HEK293 (cell line): ENCODE data around the gene EXOG.

Source experiments
- CTCF ChIA-PET: fragments of 350-600 bp; formaldehyde crosslinking; extraction: SDS; loops from one replicate; lab custom pipeline; 2021; ENCODE audit warnings: antibody characterized with exemption; lab: Yijun Ruan, JAX
- POLR2A ChIA-PET: fragments of 300-600 bp; formaldehyde crosslinking; extraction: SDS; loops from one replicate; lab custom pipeline; 2020; ENCODE audit warnings: antibody characterized with exemption, inconsistent platforms; lab: Yijun Ruan, JAX
- H3K27ac ChIP-seq: fragments of 200-500 bp; sonication (Bioruptor generic); 2 replicates; pipeline ENCODE4 v1.5.1; 2014; ENCODE audit warnings: low read depth, low read length, control low read depth, inconsistent platforms; ENCODE audit errors: extremely low read depth
- H3K36me3 ChIP-seq, 2 experiments: fragments of 200-500 bp in 1 of 2; sonication (Bioruptor generic) in 1 of 2; 1 replicate in 1 of 2; 2 replicates in 1 of 2; pipeline ENCODE4 v1.5.1; 2014 to 2017; ENCODE audit warnings: inconsistent platforms in 2 of 2, low read length in 2 of 2; ENCODE audit not compliant: control insufficient read depth in 2 of 2, insufficient read depth in 1 of 2
- H3K4me1 ChIP-seq: fragments of 200-500 bp; sonication (Bioruptor generic); 2 replicates; pipeline ENCODE4 v1.5.1; 2014; ENCODE audit warnings: mild to moderate bottlenecking, low read length, inconsistent platforms; ENCODE audit not compliant: control insufficient read depth, insufficient read depth
- H3K4me3 ChIP-seq: 2 replicates; pipeline ENCODE4 v1.5.1; 2011; ENCODE audit warnings: low read depth, mild to moderate bottlenecking, control low read depth, low read length, moderate library complexity
- H3K9me3 ChIP-seq: fragments of 200-500 bp; sonication (Bioruptor generic); 2 replicates; pipeline ENCODE4 v1.5.1; 2014; ENCODE audit warnings: low read depth, low read length, inconsistent platforms; ENCODE audit not compliant: control insufficient read depth, insufficient read depth
- EGR2 ChIP-seq: fragments of 450-650 bp; formaldehyde crosslinking; IDR thresholded peaks from 2 replicates; pipeline ENCODE4 v1.5.1; 2016; ENCODE audit warnings: low read depth, missing biosample characterization, missing genetic modification characterization
- KLF7 ChIP-seq: fragments of 450-650 bp; formaldehyde crosslinking; IDR thresholded peaks from 2 replicates; pipeline ENCODE4 v1.5.1; 2016; ENCODE audit warnings: missing biosample characterization, missing genetic modification characterization, borderline replicate concordance
- SCRT2 ChIP-seq: fragments of 450-650 bp; formaldehyde crosslinking; IDR thresholded peaks from 2 replicates; pipeline ENCODE4 v1.5.1; 2016; ENCODE audit warnings: missing biosample characterization, missing genetic modification characterization
- SP2 ChIP-seq: fragments of 450-650 bp; formaldehyde crosslinking; IDR thresholded peaks from 2 replicates; pipeline ENCODE4 v1.5.1; 2016; ENCODE audit warnings: missing biosample characterization, missing genetic modification characterization
- ZBTB8A ChIP-seq: fragments of 450-650 bp; formaldehyde crosslinking; IDR thresholded peaks from 2 replicates; pipeline ENCODE4 v1.5.1; 2016; ENCODE audit warnings: missing biosample characterization, missing genetic modification characterization
- ZFHX2 ChIP-seq: fragments of 450-650 bp; formaldehyde crosslinking; conservative IDR thresholded peaks from 2 replicates; pipeline ENCODE4 v1.5.1; 2016; ENCODE audit warnings: missing biosample characterization, missing genetic modification characterization
- ZIC2 ChIP-seq: fragments of 450-650 bp; formaldehyde crosslinking; IDR thresholded peaks from 2 replicates; pipeline ENCODE4 v1.5.1; 2016; ENCODE audit warnings: missing biosample characterization, missing genetic modification characterization
- ZNF133 ChIP-seq: fragments of 450-650 bp; formaldehyde crosslinking; IDR thresholded peaks from 2 replicates; pipeline ENCODE4 v1.5.1; 2016; ENCODE audit warnings: missing biosample characterization, missing genetic modification characterization
- ZNF155 ChIP-seq: fragments of 450-650 bp; formaldehyde crosslinking; IDR thresholded peaks from 2 replicates; pipeline ENCODE4 v1.5.1; 2016; ENCODE audit warnings: missing biosample characterization, missing genetic modification characterization
- ZNF302 ChIP-seq: fragments of 450-650 bp; formaldehyde crosslinking; IDR thresholded peaks from 2 replicates; pipeline ENCODE4 v1.5.1; 2016; ENCODE audit warnings: missing biosample characterization, missing genetic modification characterization, low read depth
- ZNF341 ChIP-seq: fragments of 450-650 bp; formaldehyde crosslinking; IDR thresholded peaks from 2 replicates; pipeline ENCODE4; 2016; ENCODE audit warnings: low read depth, missing biosample characterization, missing genetic modification characterization
- ZNF404 ChIP-seq: fragments of 450-650 bp; formaldehyde crosslinking; IDR thresholded peaks from 2 replicates; pipeline ENCODE4 v1.5.1; 2017; ENCODE audit warnings: missing biosample characterization, missing genetic modification characterization
- ZNF521 ChIP-seq: fragments of 450-650 bp; formaldehyde crosslinking; IDR thresholded peaks from 2 replicates; pipeline ENCODE4 v1.5.1; 2017; ENCODE audit warnings: missing biosample characterization, mild to moderate bottlenecking, missing genetic modification characterization
- ZNF610 ChIP-seq: fragments of 450-650 bp; formaldehyde crosslinking; IDR thresholded peaks from 2 replicates; pipeline ENCODE4 v1.5.1; 2016; ENCODE audit warnings: missing biosample characterization, missing genetic modification characterization, borderline replicate concordance
- ZNF837 ChIP-seq: fragments of 450-650 bp; formaldehyde crosslinking; IDR thresholded peaks from 2 replicates; pipeline ENCODE4 v1.5.1; 2016; ENCODE audit warnings: missing biosample characterization, missing genetic modification characterization
- TF ChIP-seq, protein P1 (sequence below): fragments of 450-650 bp; formaldehyde crosslinking; IDR thresholded peaks from 2 replicates; pipeline ENCODE4 v1.5.1; 2017; ENCODE audit warnings: missing biosample characterization, missing genetic modification characterization
- TF ChIP-seq, protein P2 (sequence below): fragments of 450-650 bp; formaldehyde crosslinking; IDR thresholded peaks from 2 replicates; pipeline ENCODE4 v1.5.1; 2016; ENCODE audit warnings: missing biosample characterization, missing genetic modification characterization
- TF ChIP-seq, protein P3 (sequence below): fragments of 450-650 bp; formaldehyde crosslinking; IDR thresholded peaks from 2 replicates; pipeline ENCODE4 v1.5.1; 2016; ENCODE audit warnings: missing biosample characterization, missing genetic modification characterization
- TF ChIP-seq, protein P4 (sequence below): fragments of 450-650 bp; formaldehyde crosslinking; IDR thresholded peaks from 2 replicates; pipeline ENCODE4 v1.5.1; 2016; ENCODE audit warnings: missing biosample characterization, missing genetic modification characterization

Gene EXOG

DNA sequence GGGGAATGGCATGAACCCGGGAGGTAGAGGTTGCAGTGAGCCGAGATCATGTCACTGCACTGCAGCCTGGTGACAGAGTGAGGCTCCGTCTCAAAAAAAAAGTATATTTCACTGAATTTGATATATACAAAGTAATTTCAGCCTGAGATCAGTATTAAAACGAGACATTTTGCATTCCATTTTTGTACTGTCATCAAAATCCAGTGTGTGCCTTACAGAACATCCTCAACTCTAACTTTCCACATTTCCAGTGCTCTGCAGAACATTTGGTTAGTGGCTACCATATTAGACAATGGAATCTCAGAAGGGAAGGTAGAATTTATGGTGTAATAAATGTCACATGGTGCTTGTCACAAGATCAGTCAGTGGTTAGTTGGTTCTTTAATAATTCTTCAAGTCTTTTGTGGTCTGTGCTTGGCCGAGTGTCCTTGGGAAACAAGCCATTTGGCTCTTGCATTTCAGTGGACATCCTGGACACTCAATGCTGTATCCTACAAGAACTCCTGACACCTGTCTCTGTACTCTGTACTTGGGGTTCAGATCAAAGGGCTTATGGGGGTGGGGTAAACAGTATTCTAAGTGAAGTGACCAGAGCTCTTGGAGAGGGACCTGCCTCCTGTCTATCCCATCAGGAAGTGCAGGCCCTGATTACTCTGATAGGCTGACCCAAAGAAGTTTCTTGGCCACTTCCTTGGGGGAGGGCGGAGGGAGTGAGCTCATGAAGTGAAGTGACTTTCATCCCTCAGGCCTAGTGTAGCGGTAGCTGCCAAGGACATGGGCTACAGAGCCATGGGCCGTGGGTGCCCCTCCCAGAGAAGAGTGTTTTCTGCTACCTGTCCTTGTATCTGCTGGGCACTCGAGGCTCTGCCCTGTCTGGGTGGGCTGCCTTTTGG is 38.8 kb upstream of the EXOG start:
- POLR2A ChIA-PET: no interaction called here
- TF ChIP-seq ZNF133 (tag by site-specific recombination) (0 out of 2 replicates have a peak, but pooled peaks have one; percentile 21), ZNF302 (tag by site-specific recombination) (no peak), ZNF341 (tag by site-specific recombination) (no peak)
- TF ChIP-seq, all 188 proteins: peak for 1
- no peak overlapping the region for H3K27ac ChIP-seq
- peaks cover 8% of the 10 kb centered on the region for H3K4me1 ChIP-seq
- no peak overlapping the region for H3K4me3 ChIP-seq
- CTCF ChIA-PET: no interaction called here
- H3K9me3 ChIP-seq: no peaks in the 10 kb centered on the region
- H3K36me3 ChIP-seq: no peaks in the 10 kb centered on the region

DNA sequence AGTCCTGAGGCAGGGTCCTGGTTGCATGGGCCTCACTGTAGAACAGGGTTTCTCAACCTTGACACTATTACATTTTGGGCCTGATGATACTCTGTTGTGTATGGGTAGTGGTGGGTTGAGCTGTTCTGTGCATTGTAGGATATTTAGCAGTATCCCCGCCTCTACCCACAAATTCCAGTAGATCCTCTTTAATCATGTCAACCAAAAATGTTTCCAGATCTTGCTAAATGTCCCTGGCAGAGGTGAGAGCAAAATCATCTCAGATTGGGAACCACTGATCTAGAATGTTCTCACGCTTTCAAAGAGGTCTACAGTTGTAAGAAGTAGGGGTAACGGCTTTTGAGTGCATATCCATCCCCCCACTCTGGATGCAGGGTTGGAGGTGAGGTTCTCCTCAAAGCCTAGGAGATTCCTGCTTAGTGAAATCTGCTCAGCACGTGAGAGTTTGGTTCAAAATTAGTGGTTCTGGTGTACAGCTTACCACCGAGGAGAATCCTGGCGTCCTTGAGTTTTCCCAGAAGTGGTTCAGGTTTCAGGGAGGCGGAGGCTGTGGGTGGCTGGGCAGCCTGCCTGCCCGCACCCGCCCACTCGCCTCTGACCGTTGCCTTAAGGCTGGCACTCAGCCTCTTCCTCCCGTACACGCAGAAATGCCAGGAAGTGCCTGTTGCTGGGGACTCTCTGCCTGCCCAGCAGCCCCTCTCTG is 37.2 kb upstream of the EXOG start:
- Histone ChIP-seq H3K27ac (no peak overlapping the region), H3K36me3 (no peaks in the 10 kb centered on the region)
- ChIA-PET POLR2A (no interaction called here), CTCF (interaction anchor here (0.7 kb wide), 1 partner anchor 359 kb away, joined by 3 read pairs; no protein-coding TSS in a partner anchor)
- TF ChIP-seq ZBTB8A (tag by site-specific recombination) (0 out of 2 replicates have a peak, but pooled peaks have one; percentile 16), ZNF404 (tag by site-specific recombination) (no peak), SP2 (tag by site-specific recombination) (peak; percentile 22), SCRT2 (tag by site-specific recombination) (peak; percentile 57), EGR2 (tag by site-specific recombination) (peak; percentile 82), ZFHX2 (tag by site-specific recombination) (peak; percentile 89)
- TF ChIP-seq, all 188 proteins: peak for 5
- Histone ChIP-seq H3K4me1 (peaks cover 8% of the 10 kb centered on the region), H3K9me3 (no peaks in the 10 kb centered on the region), H3K4me3 (no peak overlapping the region)

DNA sequence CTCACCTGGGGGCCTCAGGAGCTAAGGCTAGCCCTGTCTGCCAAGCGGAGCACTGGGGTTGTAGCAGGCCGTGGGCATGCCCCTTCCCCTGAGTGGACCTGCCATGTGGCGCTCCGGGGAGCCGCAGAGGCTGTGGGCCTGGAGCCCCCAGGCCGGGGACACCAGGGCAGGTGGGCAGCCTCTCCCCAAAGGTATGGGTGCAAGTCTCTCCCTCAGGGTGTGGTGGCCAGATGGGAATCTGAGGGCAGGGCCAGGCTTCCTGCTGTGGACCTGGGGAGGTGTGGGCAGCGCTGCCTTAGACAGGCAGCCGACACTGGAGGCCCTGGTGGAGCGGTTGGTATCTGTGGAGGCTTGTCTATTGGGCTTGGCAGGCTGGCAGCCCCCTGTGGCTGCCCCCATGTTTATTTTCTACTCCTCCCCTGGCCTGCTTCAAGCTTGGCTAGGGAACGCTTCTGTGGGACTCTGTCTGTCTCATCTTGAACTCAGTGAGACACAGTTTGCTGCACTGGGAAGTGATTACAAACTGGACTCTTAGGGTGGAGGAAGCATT is 36.6 kb upstream of the EXOG start:
- ChIA-PET CTCF (no interaction called here), POLR2A (no interaction called here)
- TF ChIP-seq ZIC2 (tag by site-specific recombination) (peak; percentile 25; the same call in 1 of the 2 replicates), SCRT2 (tag by site-specific recombination) (0 out of 2 replicates have a peak, but pooled peaks have one; percentile 5), ZNF155 (tag by site-specific recombination) (no peak), ZNF610 (tag by site-specific recombination) (no peak), KLF7 (tag by site-specific recombination) (no peak), ZNF521 (no peak), ZNF837 (tag by site-specific recombination) (no peak)
- TF ChIP-seq, protein P1, sequence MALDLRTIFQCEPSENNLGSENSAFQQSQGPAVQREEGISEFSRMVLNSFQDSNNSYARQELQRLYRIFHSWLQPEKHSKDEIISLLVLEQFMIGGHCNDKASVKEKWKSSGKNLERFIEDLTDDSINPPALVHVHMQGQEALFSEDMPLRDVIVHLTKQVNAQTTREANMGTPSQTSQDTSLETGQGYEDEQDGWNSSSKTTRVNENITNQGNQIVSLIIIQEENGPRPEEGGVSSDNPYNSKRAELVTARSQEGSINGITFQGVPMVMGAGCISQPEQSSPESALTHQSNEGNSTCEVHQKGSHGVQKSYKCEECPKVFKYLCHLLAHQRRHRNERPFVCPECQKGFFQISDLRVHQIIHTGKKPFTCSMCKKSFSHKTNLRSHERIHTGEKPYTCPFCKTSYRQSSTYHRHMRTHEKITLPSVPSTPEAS (tag by site-specific recombination): no peak
- TF ChIP-seq, protein P2, sequence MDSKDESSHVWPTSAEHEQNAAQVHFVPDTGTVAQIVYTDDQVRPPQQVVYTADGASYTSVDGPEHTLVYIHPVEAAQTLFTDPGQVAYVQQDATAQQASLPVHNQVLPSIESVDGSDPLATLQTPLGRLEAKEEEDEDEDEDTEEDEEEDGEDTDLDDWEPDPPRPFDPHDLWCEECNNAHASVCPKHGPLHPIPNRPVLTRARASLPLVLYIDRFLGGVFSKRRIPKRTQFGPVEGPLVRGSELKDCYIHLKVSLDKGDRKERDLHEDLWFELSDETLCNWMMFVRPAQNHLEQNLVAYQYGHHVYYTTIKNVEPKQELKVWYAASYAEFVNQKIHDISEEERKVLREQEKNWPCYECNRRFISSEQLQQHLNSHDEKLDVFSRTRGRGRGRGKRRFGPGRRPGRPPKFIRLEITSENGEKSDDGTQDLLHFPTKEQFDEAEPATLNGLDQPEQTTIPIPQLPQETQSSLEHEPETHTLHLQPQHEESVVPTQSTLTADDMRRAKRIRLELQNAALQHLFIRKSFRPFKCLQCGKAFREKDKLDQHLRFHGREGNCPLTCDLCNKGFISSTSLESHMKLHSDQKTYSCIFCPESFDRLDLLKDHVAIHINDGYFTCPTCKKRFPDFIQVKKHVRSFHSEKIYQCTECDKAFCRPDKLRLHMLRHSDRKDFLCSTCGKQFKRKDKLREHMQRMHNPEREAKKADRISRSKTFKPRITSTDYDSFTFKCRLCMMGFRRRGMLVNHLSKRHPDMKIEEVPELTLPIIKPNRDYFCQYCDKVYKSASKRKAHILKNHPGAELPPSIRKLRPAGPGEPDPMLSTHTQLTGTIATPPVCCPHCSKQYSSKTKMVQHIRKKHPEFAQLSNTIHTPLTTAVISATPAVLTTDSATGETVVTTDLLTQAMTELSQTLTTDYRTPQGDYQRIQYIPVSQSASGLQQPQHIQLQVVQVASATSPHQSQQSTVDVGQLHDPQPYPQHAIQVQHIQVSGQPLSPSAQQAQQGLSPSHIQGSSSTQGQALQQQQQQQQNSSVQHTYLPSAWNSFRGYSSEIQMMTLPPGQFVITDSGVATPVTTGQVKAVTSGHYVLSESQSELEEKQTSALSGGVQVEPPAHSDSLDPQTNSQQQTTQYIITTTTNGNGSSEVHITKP (tag by site-specific recombination): no peak
- TF ChIP-seq, protein P3, sequence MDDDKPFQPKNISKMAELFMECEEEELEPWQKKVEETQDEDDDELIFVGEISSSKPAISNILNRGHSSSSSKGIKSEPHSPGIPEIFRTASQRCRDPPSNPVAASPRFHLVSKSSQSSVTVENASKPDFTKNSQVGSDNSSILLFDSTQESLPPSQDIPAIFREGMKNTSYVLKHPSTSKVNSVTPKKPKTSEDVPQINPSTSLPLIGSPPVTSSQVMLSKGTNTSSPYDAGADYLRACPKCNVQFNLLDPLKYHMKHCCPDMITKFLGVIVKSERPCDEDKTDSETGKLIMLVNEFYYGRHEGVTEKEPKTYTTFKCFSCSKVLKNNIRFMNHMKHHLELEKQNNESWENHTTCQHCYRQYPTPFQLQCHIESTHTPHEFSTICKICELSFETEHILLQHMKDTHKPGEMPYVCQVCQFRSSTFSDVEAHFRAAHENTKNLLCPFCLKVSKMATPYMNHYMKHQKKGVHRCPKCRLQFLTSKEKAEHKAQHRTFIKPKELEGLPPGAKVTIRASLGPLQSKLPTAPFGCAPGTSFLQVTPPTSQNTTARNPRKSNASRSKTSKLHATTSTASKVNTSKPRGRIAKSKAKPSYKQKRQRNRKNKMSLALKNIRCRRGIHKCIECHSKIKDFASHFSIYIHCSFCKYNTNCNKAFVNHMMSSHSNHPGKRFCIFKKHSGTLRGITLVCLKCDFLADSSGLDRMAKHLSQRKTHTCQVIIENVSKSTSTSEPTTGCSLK (tag by site-specific recombination): no peak
- TF ChIP-seq, protein P4, sequence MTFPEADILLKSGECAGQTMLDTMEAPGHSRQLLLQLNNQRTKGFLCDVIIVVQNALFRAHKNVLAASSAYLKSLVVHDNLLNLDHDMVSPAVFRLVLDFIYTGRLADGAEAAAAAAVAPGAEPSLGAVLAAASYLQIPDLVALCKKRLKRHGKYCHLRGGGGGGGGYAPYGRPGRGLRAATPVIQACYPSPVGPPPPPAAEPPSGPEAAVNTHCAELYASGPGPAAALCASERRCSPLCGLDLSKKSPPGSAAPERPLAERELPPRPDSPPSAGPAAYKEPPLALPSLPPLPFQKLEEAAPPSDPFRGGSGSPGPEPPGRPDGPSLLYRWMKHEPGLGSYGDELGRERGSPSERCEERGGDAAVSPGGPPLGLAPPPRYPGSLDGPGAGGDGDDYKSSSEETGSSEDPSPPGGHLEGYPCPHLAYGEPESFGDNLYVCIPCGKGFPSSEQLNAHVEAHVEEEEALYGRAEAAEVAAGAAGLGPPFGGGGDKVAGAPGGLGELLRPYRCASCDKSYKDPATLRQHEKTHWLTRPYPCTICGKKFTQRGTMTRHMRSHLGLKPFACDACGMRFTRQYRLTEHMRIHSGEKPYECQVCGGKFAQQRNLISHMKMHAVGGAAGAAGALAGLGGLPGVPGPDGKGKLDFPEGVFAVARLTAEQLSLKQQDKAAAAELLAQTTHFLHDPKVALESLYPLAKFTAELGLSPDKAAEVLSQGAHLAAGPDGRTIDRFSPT (tag by site-specific recombination): no peak
- Histone ChIP-seq H3K4me1 (peaks cover 8% of the 10 kb centered on the region), H3K27ac (no peak overlapping the region), H3K4me3 (no peak overlapping the region), H3K36me3 (no peaks in the 10 kb centered on the region), H3K9me3 (no peaks in the 10 kb centered on the region)
